GM12872 (cell line): Measurements from ENCODE around the gene MMP19.
A peak's percentile ranks its signal among the peaks of the same experiment; 100 is the strongest.

Experiments used
- CTCF ChIP-seq: IDR thresholded peaks from 3 replicates; pipeline ENCODE4 v1.5.1; 2011; ENCODE audit warnings: low read depth, mild to moderate bottlenecking, low read length, moderate library complexity; ENCODE audit not compliant: insufficient read depth

The MMP19 gene

GRCh38 chr12:55797550-55797949 is 45.2 kb downstream of the MMP19 start:
- no peak for TF ChIP-seq CTCF

GRCh38 chr12:55797068-55797467 is 45.7 kb downstream of the MMP19 start:
- peak; percentile 33 for TF ChIP-seq CTCF

DNA sequence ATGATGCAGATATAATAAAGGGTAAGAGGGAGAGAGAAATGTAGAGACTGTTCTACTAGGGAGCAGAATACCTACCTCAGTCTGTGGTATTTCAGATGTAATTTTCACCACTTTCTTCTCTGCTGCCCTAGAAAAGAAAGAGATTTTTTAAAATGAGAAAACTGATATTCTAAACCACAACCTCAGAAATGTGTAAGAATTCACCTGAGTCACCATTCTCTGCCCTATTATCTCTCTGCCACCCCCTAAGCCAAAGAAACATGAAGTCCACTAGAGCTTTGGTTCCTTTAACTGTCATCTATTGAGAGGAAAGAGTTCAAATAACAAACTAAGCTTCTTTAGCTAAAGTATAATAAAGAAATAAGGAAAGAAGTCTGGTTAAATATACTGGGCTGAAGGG is 46.8 kb downstream of the MMP19 start:
- no peak for TF ChIP-seq CTCF

DNA sequence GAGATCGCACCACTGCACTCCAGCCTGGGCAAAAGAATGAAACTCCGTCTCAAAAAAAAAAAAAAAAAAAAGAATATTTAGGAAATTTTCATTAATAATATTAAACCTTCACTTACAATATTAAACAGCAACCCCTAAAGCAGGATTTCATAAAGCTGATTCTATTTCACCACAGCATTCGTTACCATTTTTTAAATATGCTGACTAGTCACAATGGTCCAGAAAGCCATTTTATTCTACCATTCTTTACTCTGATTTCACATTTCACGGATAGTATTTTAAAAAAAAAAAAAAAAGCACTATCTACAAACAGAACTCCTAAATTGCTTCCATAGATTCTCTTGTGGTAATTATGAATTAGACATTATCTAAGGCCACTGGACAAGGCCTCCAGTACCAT is 52.8 kb downstream of the MMP19 start:
- TF ChIP-seq CTCF: no peak

- no peak for TF ChIP-seq CTCF
These were observed 53.6 kb downstream of the MMP19 start for GRCh38 chr12:55789171-55789570.

GRCh38 chr12:55788546-55788945 is 54.2 kb downstream of the MMP19 start:
- no peak for TF ChIP-seq CTCF
